Ecto neural progenitor cell (in vitro differentiated cells): ENCODE results near the gene OOSP2.
"Not testable (repeated sequence)": the region's sequence is repeated elsewhere in the genome, so short reads cannot be mapped to it uniquely, and the experiment has no call there.

Experiments
- DNase-seq: peaks from one replicate; pipeline ENCODE4 v3.0.0-alpha.2; 2018; ENCODE audit warnings: low spot score

The OOSP2 gene

GRCh38 chr11:60040109-60040508, at the start of gene OOSP2:
OOSP2 (plus strand) TSS chr11:60040409; CDS start chr11:60040460, 51 bp downstream.
- DNase-seq, result no peak

GRCh38 chr11:59990421-59990820, 49.8 kb upstream of the OOSP2 start:
- no peak for DNase-seq

GRCh38 chr11:59992425-59992824, 47.8 kb upstream of the OOSP2 start:
- DNase-seq, result no peak

DNA sequence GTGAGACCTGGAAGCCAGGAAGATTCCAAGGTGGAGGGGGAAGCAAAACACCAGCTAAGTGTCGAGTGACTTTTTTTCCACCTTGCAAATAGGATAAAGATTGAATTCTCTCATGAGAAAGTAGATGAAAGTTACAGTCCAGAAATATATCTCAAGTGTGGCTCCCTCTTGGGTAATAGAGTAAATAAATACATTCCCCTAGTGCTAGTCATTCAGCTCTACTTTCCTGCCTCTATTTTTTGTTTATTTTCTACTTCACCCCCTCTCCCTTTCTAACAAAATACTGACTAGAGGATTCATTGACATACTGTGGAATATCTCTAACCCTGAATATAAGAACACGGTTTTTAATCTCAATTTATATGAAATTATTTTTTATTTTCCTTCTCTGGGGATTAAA, 42.4 kb upstream of the OOSP2 start:
- no peak for DNase-seq

- no peak for DNase-seq
Measured at GRCh38 chr11:59999691-60000090, 40.5 kb upstream of the OOSP2 start.

GRCh38 chr11:60003729-60004128, 36.5 kb upstream of the OOSP2 start:
- no peak for DNase-seq

DNA sequence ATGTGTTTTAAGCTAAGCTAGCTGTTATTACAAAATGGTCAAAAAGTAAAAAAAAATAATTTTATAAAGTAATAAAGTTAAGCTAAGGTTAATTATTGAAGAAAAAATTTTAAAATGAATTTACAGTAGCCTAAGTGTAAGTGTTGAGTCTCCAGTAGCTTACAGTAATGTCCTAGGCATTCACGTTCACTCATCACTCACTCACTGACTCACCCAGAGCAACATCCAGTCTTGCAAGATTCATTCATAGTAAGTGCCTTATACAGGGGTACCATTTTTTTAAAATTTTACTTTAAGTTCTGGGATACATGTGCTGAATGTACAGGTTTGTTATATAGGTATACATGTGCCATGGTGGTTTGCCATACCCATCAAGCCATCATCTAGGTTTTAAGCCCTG, 34.8 kb upstream of the OOSP2 start:
- no peak for DNase-seq

DNA sequence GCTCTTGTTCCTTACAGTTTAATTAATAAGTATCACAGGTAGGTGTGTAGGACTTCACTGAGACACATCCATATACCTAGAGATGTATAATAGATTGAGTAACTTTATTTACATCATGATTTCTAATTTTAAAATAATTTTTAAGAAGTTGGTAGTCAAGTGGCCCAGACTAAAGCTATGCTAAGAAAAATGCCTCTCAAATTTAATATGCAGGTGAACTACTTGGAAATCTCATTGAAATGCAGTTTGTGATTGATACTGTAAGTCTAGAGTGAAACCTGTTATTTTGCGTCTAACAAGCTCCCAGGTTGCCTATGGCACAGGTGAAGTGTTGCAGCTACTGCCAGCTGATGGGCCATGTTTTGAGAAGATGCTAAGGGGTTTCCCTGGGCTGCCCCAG, 23.3 kb upstream of the OOSP2 start, which contains the start of gene OOSP4B:
Gene OOSP4B, plus strand, starts transcription at position 301 of the 400 bp plus-strand sequence.
- no peak for DNase-seq

DNA sequence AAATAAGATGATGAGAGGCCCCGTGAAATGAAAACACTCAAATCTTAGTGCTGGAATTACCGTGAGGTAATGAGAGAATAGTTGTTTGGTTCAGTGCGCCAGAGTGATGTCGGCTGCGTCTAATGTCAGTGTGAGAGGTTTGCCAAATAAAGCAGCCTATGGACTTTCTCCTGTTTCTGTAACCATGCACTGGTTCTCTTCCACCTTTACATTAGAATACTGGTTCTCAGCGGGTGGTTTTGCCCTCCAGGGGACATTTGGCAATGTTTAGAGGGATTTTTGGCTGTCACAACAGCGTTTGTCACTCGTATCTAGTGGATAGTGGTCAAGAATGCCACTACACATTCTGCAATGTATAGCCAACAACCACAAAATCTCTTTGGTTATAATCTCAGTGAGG, 22.2 kb upstream of the OOSP2 start:
- no peak for DNase-seq

GRCh38 chr11:60020376-60020775, 19.8 kb upstream of the OOSP2 start:
- DNase-seq, result not testable (repeated sequence)

DNA sequence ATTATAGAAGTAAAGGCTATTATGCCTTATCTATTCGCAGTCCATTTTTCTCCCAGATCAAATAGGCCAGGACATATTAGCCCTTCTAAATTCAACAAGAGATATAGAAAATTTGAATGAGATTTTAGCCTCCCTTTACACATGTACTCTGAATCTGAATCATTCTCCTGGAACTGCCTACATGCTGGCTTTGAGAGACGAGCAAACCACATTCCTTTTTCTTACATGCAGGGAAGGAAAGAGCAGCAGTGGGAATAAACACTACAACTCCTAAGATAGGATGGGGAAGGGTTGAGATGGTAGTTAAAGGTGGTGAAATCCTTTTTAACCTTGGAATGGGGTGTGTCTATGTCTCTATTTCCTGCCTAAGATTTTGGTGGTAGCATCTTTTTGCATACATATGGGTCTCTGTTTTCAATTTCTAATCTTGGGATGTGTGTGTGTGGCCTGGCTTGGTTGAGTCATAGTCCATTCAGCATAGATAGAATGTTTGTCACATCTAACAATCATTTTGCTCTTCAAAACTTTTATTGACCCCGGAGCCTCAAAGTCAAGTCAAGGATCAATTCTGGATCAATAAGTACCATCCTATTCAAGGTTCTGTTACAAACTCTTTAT, 11.1 kb upstream of the OOSP2 start:
- DNase-seq, result no peak

- DNase-seq, result not testable (repeated sequence)
Measured at GRCh38 chr11:60050422-60050821, 10.2 kb downstream of the OOSP2 start.

DNA sequence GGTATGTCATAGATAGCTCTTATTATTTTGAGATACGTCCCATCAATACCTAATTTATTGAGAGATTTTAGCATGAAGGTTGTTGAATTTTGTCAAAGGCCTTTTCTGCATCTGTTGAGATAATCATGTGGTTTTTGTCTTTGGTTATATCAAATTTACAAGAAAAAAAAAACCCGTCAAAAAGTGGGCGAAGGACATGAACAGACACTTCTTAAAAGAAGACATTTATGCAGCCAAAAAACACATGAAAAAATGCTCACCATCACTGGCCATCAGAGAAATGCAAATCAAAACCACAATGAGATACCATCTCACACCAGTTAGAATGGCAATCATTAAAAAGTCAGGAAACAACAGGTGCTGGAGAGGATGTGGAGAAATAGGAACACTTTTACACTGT, 10.6 kb downstream of the OOSP2 start:
- DNase-seq, result not testable (repeated sequence)

DNA sequence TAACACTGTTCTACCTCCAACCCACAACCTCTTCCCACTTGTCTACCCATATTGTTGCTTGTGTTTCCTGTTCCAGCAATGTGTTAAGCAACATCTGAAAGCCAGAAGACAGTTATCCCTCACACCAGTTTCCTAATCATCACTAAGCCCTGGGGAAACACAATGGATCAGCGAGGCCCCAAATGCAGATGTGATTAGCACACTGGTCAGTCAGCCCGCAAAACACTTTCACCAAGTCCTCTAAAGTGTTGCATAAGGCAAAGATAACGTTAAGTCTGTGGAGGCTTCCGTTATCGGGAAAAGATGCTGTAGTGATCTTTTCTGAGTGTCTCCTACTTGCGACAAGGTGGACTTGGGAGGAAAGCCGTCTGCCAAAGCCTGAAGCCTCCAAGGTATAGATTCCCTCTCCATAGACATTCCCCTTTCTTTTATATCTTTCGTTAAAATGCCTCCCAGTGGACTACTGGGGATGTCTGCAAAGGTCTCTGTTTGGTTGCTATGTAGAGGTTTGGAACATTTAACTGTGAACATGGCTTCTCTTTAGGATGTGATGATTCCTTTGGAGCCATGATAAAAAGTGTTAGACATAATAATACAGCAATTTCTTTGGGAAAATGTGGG, 16.2 kb downstream of the OOSP2 start, which contains the start of gene MS4A3:
Gene MS4A3, plus strand, starts transcription at position 317 of the 621 bp plus-strand sequence. CDS start 4,496 bp downstream, outside the sequence.
- DNase-seq, result no peak

DNA sequence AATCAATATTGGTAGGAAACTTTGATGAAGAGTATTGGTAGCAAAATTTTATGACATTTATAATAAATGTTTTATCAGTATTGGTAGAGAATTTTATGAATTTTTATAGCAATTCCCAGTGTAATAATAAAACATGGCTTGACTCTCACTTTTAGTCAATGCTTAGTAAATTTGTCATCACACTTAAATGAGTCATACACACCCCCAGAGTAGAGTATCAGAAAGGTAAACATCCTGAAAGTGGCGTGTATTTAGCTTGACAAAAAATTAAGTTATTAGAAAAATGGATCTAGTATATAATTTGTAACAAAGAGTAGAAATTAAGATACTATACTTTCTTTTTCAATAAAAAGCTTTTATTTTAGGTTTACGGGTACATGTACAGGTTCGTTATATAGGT, 18.8 kb downstream of the OOSP2 start:
- no peak for DNase-seq

- DNase-seq, result no peak
Measured at GRCh38 chr11:60059521-60060240, 19.5 kb downstream of the OOSP2 start.

GRCh38 chr11:60064111-60064510, 23.9 kb downstream of the OOSP2 start:
- DNase-seq, result no peak

- no peak for DNase-seq
Measured at GRCh38 chr11:60065801-60066200, 25.6 kb downstream of the OOSP2 start.

DNA sequence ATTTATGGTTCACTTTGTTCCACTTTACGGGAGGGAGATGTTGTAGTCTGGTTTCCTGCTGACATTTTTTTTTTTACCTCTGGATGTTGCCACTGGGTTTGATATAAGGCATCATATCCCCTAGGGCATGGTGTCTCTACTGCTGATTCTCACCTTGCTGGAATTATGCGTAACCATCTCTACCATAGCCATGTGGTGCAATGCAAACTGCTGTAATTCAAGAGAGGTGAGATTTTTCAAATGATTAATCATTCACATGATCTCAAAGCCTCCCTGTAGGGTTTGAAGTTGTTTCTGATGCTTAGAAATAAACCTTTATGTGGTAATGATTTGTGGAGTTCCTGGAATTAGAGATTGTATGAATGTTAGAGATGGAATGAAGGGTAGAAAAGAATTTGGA, 29.2 kb downstream of the OOSP2 start:
- DNase-seq, result no peak

DNA sequence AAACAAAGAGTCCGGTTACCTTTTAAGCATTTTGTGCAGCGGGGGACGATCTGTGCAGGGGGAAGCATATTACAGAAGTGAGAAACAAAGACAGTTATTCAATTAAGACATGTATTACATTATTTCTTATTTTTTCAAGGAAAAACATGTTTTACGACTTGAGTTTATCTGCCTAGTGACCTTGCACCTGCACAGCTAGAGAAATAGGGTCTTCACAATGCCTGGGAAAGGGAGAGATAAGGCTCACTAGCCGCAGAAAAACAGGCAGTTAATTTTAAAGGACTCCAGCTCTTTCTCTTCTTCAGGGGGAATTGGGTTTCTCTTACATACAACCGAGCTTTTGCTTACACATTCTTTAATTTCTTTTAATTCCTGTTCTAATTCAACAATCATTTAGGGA, 31.4 kb downstream of the OOSP2 start:
- DNase-seq, result not testable (repeated sequence)

DNA sequence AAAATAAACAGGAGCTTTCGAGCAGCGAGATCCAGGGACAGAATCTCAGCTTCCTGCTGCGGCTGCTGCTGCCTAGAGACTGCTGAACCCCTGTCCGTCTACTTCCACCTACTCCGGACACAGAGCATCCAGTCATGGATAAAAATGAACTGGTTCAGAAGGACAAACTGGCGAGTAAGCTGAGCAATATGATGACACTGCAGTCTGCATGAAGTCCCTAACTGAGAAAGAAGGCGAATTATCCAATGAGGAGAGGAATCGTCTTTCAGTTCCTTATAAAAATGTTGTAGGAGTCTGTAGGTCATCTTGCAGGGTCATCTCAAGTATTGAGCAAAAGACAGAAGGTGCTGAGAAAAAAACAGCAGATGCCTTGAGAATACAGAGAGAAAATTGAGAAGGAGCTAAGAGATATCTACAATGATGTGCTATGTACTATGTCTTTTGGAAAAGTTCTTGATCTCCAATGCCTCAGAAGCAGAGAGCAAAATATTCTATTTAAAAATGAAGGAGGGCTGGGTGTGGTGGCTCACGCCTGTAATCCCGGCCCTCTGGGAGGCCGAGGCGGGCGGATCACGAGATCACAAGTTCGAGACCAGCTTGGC, 37.1 kb downstream of the OOSP2 start:
- no peak for DNase-seq

DNA sequence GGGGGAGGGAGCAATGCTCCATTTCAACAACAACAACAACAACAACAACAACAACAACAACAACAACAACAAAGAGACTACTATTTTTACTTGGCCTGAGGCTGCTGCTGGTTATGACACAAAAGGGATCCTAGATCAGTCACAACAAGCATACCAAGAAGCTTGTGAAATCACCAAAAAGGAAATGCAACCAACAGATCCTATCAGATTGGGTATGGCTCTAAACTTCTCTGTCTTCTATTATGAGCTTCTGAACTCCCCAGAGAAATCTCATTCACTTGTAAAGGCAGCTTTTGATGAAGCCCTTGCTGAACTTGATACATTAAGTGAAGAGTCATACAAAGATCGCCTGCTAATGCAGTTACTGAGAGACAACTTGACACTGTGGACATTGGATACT, 37.8 kb downstream of the OOSP2 start:
- DNase-seq, result no peak

GRCh38 chr11:60078745-60079144, 38.5 kb downstream of the OOSP2 start:
- no peak for DNase-seq
